GM18951 (cell line): Measurements from ENCODE around the gene CAPSL.

ENCODE experiments used
- POLR2A ChIP-seq: IDR thresholded peaks from 4 replicates; pipeline ENCODE4 v1.6.1; 2011; ENCODE audit warnings: mild to moderate bottlenecking; ENCODE audit not compliant: insufficient read length, insufficient read depth; ENCODE audit errors: extremely low read depth
- in situ Hi-C: fragments of 300-500 bp; cut with MboI; formaldehyde crosslinking; loops from one replicate; pipeline ENCODE4 v1.12.0; 2022; ENCODE audit warnings: low sequenced_read_pairs, mixed read lengths, inconsistent platforms; ENCODE audit not compliant: unreplicated experiment

The CAPSL gene

DNA sequence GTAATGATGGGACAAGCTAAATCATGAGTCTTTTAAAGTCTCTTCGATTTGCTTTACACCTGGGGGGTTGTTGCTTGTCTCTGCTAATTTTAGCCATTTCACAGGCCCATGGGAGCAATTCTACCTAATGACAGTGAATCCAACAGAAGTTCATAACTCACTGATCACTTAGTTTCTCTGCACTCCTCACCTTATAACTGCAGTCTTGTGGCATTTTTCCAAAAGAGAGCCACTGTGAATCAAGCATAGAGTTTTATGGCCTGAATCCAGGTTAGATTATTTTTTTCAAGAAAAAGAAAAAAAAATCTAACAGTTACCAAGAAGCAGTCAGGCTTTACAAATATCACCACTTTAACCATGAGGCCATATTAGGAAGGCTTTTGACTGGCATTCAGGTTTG, 83.2 kb downstream of the CAPSL start:
- no peak for TF ChIP-seq POLR2A
- in situ Hi-C loops = no loop called here
